Measurements from ENCODE around the gene NPR3.

The NPR3 gene

DNA sequence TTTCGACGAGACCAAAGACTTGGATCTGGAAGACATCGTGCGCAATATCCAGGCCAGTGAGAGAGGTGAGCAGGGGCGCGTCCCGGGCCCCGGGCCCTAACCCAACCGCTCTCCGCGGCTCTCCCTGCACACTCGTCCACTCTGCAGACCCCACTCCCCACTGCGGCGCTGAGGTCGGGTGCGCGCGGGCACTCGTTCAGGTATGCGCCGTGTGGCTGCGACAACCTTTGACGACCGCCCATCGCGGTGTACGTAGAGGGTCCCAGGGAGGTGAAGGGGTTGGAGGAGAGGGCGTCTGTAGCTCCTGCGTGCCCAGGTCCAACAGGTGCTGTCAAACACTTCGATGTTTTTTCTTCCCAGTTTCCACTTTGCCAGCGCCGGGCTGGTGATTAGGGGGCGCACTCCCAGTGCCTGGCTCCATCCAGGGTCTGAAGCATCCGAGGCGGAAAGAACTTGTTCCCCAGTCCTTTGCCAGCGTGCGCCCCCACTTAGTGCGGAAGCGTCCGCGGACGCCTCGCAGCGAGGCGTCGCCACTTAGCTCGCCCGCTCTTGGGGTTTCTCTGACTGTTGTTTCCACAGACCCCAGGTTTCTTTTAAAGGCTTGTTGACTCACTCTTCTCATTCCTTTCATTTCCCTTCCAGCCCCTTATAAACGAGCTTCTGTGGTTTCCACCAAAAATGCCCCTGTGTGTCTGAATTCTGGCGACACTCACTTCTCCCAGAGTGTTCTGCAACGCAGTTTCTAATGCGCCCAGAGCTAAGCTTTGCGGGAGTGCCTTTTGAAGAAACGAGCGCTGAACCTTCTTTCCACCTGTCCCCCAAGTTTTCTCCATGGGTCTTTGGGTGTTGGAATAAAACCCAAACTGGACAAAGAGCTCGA, 1.6 kb downstream of the NPR3 start:
- DNase-seq, result no peak

DNA sequence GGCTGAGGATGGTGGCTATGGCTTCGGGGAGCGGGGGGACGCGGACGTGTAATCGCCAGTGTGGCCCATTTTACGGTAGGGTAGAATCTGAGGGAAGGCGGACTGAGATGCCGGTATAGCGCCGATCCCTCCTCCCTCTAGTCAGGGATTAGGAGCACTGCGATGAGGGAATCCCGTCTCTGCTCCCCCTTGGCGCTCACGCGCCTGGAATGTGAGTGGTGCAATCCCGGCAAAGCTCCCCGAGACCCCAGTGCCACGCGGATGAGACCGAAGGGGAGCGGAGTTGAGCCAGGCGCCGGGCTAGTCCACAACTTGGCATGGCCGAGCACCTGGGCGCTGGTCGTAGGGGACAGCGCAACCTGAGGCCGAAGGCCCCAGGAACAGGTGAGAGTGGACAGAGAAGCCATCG, 2.2 kb downstream of the NPR3 start:
- DNase-seq, result no peak

DNA sequence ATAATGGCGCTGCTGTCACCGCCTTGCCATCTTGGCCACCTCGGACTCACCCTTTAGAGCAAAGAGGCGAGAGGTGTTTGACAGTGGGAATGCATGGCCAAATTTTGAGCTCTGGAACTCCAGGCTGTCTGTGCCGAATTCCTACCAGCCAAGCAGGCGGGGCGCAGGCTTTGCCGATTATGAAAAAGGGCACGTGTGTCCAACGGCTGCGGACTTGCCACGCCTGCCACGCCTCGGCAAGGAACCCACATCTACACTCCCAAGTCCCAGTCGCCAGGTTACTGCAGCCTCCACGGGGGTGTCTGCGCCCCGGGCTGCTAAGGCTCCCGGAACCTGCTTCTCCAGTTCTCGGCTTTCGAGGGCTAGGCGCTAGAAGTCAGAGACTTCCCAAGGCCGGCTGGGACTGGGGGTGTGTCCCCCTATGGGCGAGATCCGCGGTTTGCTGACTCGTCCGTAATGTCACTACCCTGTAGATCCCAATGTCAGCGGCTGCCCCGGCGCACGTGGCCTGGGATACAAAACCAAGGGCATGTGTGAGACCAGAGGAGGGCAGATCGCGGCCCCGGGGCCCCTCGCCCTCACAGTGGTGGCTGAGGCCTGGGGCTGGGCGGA, 2.8 kb downstream of the NPR3 start:
- DNase-seq, result no peak

DNA sequence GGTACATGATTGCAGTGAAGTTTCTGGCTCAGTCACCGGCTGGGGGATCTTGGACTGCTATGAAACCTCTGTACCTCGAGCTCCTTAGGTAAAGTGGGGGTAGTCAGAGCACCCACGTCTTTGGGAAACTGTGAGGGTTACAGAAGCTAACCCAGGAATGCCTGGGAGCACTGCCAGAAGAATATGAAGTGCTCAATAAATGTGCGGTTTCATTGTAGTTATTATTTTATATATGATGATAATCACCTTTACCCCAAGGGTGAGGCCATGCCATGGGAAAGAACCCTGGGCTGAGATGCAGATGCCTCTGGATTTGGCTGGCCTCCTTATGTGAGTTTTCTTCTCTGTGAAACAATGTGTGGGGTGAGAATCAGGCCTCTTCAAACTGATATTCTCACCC, 3.7 kb downstream of the NPR3 start:
- no peak for DNase-seq

DNA sequence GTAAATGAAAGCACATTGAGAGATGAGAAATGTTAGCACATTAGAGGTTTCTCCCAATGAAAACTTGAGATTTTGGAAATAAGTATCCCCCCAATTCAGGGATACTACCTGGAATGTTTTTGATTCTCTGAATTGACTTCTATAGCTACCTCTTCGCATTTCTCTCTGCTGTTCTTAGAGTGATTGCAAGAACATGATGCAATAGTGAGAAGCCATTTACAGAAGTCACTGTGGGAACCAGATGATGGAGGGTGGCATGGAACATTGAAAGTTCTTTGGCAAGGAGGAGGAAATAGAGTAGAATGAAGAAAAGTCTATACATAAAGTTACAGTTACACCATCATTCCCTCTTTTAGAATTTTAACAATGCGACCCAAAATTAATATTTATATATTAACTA, 9.2 kb downstream of the NPR3 start:
- DNase-seq, result no peak

DNA sequence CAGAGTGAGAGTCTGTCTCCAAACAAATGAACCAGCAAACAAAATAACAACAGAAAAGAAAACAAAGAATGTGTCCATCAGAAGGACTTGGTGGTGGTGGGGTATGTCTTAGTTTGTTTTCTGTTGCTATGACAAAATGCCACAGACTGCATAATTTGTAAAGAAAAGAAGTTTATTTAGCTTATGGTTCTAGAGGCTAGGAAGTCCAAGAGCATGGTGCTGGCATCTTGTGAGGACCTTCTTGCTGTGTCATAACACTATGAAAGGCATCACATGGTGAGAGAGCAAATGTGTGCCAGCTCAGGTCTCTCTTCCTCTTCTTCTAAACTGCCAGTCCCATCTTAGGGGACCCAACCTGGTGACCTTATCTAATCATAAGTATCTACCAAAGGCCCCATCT, 10.5 kb downstream of the NPR3 start:
- no peak for DNase-seq

DNA sequence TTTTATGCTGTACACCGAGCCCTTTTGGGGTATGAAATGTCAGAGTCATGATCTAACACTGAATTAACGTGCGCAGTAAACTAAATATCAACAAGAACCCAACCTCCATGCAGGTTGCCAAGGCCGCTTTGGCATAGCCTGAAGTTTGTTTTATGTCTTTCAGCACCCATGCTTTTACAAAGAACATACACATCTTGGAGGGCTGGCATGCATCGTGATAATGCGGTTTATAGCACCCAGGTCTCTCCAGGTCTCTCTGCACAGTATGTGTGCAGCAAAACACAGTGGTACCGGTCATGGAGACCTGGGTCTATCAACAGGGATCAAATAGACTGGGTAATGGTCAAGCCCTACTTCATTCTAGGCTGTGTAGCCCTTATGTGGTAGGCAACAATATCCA, 11.8 kb downstream of the NPR3 start:
- no peak for DNase-seq

DNA sequence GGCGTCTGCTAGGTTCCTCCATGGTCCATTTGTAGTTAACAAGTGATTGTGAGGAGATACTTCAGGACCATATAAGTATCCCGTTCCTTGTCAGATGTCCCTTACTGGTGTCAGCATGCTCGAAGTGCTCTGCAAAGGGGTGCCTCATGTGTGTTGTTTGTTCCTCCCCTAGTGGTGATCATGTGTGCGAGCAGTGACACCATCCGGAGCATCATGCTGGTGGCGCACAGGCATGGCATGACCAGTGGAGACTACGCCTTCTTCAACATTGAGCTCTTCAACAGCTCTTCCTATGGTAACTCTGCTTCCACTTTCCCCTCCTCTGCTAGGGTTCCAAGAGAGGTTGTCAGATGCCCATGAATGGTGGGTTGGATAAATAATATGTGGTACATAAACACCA, 13.4 kb downstream of the NPR3 start:
- no peak for DNase-seq

DNA sequence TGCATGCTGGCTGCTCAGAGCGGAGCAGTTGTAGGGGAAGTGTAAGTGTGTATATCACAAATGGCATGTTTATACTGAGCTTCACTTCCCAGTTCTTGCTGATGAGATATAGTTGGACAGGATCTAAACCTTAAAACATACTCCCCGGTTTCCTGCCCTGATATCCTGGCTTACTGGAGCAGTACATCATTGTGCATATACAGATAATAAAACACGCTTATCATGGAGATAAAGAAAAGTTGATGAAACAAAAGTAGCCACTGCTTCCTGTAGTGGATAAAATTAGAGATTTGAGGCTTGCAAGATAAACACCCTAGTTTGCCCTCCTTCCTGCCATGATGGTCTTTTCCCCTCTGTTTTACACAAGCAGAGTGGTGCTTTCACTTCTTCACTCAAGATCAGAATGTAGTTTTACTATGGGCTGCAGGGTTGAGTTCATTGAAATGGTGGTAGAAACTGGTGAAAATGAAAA, 15.0 kb downstream of the NPR3 start:
- DNase-seq, result no peak

DNA sequence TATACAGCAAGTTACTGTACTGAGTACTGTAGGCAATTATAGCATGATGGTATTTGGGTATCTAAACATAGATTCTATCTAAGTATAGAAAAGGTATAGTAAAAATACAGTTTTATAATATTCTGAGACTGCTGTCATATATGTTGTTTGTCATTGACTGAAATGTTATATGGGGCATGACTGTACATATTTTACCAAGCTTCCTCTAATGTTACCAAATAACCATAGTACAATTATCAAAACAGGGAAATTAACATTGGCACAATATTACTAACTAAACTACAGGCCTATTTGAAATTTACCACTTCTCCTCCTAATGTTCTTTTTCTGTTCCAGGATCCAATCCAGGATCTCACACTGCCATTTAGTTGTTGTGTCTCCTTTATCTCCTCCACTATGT, 18.5 kb downstream of the NPR3 start:
- DNase-seq, result no peak

DNA sequence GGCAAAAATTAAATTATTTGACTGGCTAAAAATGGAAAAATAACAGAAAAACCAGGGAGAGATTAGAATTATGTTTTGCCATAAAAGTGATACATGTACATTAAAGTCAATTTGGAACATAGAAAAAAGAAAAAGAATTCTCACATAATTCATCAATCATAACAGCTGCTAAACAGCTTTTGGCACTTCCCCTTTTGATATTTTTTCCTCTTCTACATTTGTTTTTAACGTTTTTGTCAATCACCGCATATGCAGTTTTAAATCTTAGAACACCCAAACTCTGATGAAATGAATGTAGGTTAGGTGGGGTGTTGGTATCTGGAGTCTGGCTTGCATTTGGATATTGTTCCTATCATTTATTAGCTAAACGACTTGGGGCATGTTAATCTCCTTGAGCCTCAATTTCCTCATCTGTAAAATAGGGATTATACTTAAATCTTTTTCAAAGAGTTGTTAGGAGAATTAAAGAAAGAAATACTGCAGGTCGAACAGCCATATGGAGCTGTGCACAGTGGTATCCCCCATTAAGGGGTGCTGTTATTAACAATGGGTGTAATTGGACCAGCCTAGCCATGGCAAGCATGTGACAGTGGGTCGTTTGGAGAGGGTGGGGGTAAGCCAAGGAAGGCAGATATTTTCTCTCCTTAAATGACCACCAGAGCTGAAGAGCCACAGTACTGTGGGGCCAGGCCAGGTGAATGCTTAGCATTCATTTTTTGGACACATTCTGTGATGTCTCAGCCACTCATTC, 22.6 kb downstream of the NPR3 start:
- no peak for DNase-seq

DNA sequence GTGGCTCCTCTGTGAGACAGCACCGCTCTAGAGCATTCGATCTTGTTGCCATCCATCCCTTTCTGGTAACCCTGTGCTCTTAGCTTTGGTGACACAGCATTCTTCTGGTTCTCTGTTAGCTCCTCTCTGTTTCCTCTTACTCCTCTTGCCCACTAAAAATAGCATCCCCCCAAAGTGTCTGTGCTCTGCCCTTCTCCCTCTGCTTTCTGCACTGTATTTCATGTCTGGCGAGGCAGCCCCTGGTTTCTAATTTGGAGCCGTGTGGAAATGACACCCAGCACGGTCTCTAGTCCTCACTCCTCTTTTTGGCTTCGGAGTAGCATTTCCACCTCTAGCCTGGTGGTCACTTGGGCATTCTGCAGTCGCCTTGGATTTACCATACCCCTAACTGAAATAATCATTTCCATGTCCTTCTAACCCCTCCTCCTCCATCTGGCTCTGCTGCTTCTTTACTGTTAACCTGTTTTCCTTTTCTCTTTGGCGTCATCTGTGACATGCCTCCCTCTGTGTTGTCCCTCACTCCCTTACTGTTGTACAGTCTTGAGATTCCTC, 23.8 kb downstream of the NPR3 start:
- no peak for DNase-seq

DNA sequence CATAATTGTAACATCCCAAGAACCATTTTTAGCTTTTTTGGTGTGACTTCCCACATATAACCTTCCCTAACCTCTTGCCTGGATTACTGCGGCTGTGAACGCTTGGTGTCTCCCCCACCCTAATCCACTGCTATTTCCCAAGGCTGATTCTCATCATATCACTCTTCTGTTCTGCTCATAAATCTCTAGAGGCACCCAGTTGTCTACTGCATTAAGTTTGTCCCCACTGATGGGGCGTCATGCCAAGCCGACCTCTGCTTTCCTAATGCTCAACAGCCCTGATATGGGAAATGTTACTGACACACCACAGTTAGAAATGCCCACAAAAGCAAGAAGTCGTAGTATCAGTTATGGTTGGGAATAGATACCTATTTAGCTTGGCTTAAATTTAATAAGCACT, 24.4 kb downstream of the NPR3 start:
- DNase-seq, result no peak

DNA sequence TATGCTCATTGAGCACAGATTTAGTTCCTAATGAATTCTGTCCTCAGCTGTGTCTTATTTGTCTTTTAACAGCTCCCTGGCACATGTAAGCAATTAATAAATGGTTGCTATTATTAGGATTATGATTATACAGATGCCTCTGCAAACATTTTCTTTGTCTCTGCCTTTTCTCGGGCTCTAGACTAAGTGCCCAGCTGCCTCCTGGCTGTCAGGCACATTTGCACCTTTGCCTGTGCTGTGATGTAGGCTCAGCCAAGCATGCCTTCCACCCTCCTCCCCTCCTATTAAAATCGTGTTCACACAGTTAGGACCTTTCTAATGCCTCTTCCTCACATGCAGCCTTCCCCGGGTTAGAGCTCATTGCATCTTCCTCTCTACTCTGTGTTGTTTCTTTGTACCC, 25.7 kb downstream of the NPR3 start:
- no peak for DNase-seq

DNA sequence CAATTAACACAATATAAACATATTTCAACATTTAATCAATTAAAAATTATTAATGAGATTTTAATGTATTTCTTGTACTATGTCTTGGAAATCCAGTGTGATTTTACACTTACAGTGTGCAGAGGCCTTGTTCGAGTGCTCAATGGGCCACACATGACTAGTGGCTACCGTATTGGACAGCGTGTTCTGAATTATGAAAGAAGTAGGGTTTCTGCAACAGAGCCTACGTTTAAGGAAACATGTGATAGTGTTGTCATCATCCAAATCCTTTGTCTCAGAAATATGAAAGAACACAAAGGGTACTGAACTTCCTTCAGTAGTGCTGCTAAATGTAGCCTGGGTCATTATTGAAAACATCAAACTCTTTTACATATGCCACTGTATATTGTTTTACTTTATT, 29.5 kb downstream of the NPR3 start:
- no peak for DNase-seq

DNA sequence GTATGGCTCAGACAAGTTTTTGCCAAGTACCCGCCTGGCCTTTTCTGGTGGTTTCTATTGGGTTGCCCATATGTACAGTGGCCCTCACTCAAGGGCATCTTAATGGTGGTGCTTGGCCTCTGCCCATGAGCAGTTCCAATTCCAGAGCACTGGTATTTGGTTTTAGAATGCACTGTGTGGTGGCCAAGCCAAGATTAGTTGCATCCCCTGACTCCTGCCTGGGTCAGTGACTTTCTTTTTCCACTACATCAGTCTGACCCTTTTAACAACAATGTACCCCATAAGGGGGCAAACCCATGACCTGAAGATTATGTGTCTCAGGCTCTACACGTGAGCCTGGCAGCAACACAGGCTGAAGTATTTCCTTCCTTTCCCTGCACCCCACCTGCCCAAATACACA, 34.2 kb downstream of the NPR3 start:
- DNase-seq, result no peak

DNA sequence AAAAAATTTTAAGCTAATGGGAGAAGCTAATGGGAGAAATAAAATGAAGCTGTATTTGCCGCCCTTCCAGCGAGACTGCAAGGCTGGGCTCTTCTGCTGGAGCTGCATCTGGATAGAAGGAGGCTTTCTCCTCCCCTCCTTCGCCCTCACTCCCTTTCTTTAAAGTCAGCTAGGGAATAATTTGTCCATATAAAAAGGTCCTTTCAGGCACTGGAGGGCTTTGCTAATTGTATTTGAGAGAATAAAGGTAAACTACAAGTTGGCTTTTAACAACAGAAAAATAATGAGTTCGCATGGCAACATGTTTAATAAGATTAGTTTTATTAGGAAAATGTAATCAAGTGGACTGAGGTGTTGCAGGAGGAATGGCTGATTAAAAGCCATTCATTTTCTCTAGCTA, 41.3 kb downstream of the NPR3 start:
- DNase-seq, result no peak

DNA sequence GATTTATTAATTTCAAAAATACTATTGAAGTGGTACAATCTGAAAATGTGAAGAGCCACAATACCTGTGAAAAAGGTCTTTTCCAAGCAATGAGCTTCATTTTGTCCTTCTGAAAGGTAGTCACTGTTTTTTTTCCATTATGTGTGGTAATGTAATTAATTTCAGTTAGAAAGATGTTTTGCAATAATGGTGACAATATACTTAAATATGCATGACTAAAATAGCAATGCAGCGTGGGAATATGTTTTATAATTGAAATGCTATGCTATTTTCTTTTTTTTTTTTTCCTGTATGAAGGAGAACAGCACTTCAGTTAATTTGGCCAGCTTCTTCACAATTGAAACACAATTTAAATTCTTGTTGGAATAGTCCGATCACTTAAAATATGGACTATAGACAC, 41.9 kb downstream of the NPR3 start:
- DNase-seq, result no peak

DNA sequence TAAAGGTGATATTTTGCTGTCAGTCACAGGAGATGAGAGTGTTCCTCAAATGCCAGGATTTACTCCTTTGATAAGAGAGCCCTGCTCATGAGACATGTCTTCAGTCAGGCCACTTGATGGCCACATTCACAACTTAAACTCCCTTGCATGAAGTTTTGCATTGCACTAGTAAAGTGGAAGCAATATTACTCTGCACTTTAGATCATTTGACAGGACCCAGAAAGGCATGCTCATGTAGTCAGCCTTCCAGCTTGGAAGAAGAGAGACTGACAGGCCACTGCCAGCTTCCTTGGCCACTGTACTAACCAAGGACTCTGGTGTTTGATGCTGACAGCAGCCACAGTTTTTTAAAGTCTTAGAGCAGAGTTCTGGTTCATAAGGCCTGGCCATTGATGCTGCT, 42.6 kb downstream of the NPR3 start:
- no peak for DNase-seq

DNA sequence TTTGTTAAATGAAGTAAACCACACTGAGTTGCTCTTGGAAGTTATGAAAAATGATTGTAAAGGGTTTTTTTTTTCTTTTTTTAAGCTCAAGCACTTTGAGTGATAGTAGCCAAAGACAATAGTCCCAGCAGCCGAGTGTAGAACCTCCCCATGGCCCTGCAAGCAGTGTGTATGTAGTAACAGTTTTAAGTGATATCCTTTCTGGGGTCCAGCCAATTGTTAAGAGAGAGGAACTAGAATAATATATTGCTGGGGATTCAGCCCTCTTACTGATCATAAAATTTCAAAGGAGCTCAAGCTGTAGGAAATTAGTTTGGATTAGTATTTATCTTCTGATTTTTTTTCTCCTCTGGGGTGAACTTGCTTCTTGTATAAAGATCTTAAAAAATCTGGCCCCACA, 43.2 kb downstream of the NPR3 start:
- no peak for DNase-seq

DNA sequence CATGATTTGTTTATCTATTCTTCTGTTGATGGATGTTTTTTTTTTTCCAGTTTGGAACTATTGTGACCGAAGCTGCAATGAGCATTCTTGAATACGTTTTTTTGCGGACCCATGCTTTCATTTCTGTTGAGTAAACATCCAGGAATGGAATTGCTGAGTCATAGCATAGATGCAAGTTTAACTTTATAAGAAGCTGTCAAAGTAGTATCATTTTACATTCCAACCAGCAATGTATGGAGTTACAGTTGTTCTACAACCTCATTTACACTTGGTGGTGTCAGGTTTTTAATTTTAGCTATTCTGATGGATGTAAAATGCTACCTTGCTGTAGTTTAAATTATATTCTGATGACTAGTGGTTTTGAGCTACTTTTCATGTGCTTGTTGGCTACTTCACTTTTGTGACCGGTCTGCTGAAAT, 49.0 kb downstream of the NPR3 start:
- DNase-seq, result no peak

DNA sequence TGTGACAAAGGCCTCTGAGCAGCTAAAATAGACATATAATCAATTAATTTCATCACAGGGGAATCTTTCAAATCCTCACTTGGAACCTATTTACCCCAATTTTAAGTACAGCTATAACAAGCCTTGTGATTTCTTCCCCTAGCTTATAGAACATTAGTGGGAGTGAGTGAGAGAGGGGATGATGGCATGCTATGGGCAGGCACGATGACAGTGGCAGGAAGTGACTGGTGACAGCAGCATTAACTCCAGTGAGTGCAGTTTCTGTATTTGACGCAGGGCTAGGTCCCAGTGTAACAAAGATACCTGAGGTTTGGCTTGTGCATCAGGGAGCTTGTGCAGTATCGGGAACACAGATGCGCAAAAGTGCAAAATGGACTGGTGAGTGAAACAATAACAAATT, 54.1 kb downstream of the NPR3 start:
- DNase-seq, result no peak

DNA sequence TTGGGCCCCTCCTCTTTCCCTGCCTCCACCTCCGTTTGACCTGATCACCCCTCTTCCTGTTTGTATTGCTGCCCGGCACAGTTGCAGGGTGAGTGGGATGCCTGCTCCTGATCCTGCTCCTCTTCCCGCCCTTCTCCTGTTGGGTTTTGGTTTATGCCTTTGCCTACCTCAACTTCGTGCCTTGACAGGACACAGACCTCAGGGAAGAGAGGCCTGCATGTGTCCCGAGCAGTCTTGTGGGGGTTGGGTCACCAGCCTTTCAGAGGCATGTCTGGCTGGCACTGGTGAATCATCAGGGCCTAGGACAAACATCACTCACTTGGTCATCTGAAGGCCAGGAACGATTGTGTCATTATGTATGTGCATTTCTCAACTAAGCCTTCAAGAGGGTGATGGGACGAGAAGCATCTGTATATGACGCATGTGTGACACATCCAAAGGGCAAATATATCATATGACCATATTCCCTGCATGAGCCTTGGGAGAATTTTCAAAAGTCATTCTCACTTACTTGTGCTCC, 56.9 kb downstream of the NPR3 start:
- no peak for DNase-seq
